ENCODE data around the gene MLLT3. TPM values are rescaled to one million over a fixed set of nuclear protein-coding genes. Genes with fewer than 3 reads are reported as not detected.

The MLLT3 gene
- total and polyA plus RNA-seq, 2 of the 8 experiments (the other 6 are each of a cell fraction or from before 2014, with no cell fraction given): 5.9 to 9.6 TPM

DNA sequence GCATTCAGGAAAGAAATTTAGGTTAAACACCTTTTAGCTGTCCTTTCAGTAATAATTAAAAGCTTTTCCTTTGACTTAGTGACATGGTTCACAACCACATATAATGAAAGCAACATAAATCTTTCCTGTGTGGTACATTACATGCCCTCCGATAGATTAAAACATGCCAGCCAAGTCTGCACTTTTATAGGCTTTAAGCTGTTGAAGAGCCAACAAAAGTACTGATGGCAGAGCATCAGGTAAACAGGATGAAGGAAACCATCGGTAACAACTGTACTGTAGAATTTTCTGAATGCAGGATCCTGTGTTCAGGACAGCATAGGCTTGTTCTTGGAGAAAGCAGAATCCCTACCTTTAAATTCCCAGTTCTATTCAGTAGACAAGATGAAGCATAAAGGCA is 226.6 kb downstream of the MLLT3 start:
- no peak overlapping the region for H4K5ac ChIP-seq (ENCODE audit: insufficient read length, low read depth, low read length)
- peaks cover 0 to 3% (median 2%) of the 10 kb centered on the region in 4 experiments; a peak in 4 of 7 replicates for H3K4me1 ChIP-seq (replicated peaks in 1 of 4; ENCODE audit: control insufficient read depth in 3 of 4, insufficient read depth in 4 of 4, low read length in 3 of 4)
- H3K9ac ChIP-seq (replicated peaks in 1 of 4; ENCODE audit: extremely low read depth in 1 of 4, low read depth in 3 of 4, low read length in 3 of 4): no peak overlapping the region
- no peak overlapping the region for H3K14ac ChIP-seq (ENCODE audit: insufficient read length)
- FAIRE-seq (no peak), DNase-seq (ENCODE audit: low read depth in 1 of 2, low spot score in 2 of 2) (no peak)
- H3K9me3 ChIP-seq (ENCODE audit: insufficient read depth in 2 of 2, low read depth in 1 of 2, low read length in 1 of 2): no peaks in the 10 kb centered on the region
- no peak overlapping the region for H3K4me2 ChIP-seq (ENCODE audit: insufficient read depth in 1 of 2, low read depth in 2 of 2, low read length in 2 of 2)
- no peak overlapping the region for H2BK20ac ChIP-seq (ENCODE audit: low read length)
- no peak overlapping the region for H2BK120ac ChIP-seq (replicated peaks; ENCODE audit: low read depth, low read length)
- CTCF ChIA-PET (ENCODE audit: partially characterized antibody): interaction anchor here (1.0 to 2.3 kb wide), 4 partner anchors 13 to 391 kb away, joined by 3 to 8 read pairs (median 4); no protein-coding TSS in a partner anchor
- no peak overlapping the region for H2AFZ ChIP-seq (ENCODE audit: low read length)
- no peaks in the 10 kb centered on the region for H3K23me2 ChIP-seq (ENCODE audit: low read depth, low read length)
- no peaks in the 10 kb centered on the region for H3K27me3 ChIP-seq (replicated peaks in 1 of 4; ENCODE audit: control insufficient read depth in 3 of 4, extremely low read depth in 1 of 4, insufficient read depth in 3 of 4, low read length in 3 of 4)
- H2BK5ac ChIP-seq (ENCODE audit: low read depth, low read length): no peak overlapping the region
- H2BK12ac ChIP-seq (ENCODE audit: low read depth, low read length): no peak overlapping the region
- no peak overlapping the region for H2BK15ac ChIP-seq (ENCODE audit: low read length)
- H3K23ac ChIP-seq (ENCODE audit: insufficient read length): no peak overlapping the region
- no peaks in the 10 kb centered on the region for H3K79me1 ChIP-seq (ENCODE audit: low read depth, low read length)
- H4K8ac ChIP-seq (ENCODE audit: extremely low read depth, insufficient read depth, low read length): no peak overlapping the region
- no peaks in the 10 kb centered on the region for H4K20me1 ChIP-seq (replicated peaks in 1 of 2; ENCODE audit: control insufficient read depth in 1 of 2, insufficient read depth in 2 of 2, low read length in 2 of 2)
- TF ChIP-seq EZH2 (IDR thresholded peaks at IDR 0.05; ENCODE audit: low read depth, low read length, severe bottlenecking) (no peak), GABPA (IDR thresholded peaks at IDR 0.05; ENCODE audit: borderline replicate concordance, insufficient read depth, low read length) (no peak), CHD1 (IDR thresholded peaks at IDR 0.05; ENCODE audit: low read depth, low read length) (no peak)
- H3K56ac ChIP-seq (replicated peaks; ENCODE audit: insufficient read length, low read depth, low read length): no peak overlapping the region
- no peak overlapping the region for H3K4ac ChIP-seq (replicated peaks; ENCODE audit: insufficient read length, low read depth, low read length)
- H3K4me3 ChIP-seq (ENCODE audit: extremely low read depth in 1 of 4, insufficient read depth in 2 of 4, low read depth in 3 of 4, low read length in 4 of 4): no peak overlapping the region
- POLR2A ChIA-PET (ENCODE audit: partially characterized antibody): no interaction called here
- no peaks in the 10 kb centered on the region for H3K36me3 ChIP-seq (ENCODE audit: control insufficient read depth in 2 of 4, insufficient read depth in 4 of 4, low read length in 3 of 4)
- H4K91ac ChIP-seq (replicated peaks; ENCODE audit: insufficient read length, low read length): no peak overlapping the region
- no peak overlapping the region for H2AK5ac ChIP-seq (ENCODE audit: low read depth, low read length)
- WGBS, 2 experiments (ENCODE audit: extremely low coverage in 1 of 2, insufficient coverage in 1 of 2, insufficient read length in 1 of 2, insufficient replicate concordance in 2 of 2, low coverage in 1 of 2, low lambda C conversion rate in 2 of 2, missing lambda C conversion rate in 1 of 2): 89% methylated on average over 2 of the region's 2 CpGs; no CpG with 5 or more reads in 1 of the 2 experiments
- no peaks in the 10 kb centered on the region for H3K79me2 ChIP-seq (ENCODE audit: control insufficient read depth in 1 of 2, insufficient read depth in 2 of 2, low read length in 2 of 2)
- H3K27ac ChIP-seq (ENCODE audit: low read depth, low read length): no peak overlapping the region
- no peak overlapping the region for H3K18ac ChIP-seq (ENCODE audit: extremely low read depth, low read length)

Data from H1 (cell line).